ENCODE results near the gene TUBB2B. TPM values are rescaled to one million over a fixed set of nuclear protein-coding genes. Genes with fewer than 3 reads are reported as not detected.

Gene TUBB2B
- total RNA-seq, 6 donors from 2014 or later, result 0.67 to 4.1 (median 1.7) TPM; not detected in 1

DNA sequence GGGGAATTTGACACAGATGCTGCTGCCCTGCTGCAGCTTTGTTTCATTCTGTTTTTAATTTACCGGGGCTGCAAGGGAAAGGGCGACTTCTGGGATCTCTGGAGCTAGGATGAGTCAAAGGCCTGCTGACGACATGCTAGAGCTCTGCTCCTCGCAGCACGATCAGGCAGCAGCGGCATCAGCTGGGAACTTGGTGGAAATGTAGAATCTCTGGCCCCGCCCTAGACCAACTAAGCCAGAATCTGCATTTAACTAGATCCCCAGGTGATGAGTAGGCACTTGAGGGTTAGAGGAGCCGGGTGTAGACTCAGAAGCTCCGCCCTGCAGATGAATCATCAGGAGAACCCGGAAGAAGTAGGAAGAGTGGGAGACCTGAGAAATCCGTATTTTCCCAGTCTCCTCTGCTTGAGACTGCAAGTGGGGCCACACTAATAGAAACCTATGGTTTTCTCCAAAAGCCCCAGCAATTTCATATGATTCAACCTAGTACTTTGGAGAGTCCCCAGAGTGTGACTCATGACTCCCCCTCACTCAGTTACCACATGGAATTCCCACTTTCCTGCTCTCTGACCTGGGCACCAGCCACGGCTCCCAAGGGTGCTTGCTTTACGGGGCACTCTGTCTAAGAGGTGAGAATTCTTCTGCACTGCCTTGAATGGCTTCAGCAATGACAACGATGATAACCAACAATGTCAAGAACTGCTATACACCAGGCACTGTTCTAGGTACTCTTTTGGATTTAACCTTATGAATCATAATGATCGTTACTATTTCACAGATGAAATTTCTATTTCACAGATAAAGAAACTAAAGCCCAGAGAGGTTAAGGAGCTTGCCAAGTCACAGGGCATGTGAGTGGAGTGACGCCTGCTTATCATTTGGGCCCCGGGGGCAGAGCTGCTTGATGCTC is 18.1 kb downstream of the TUBB2B start:
- TF ChIP-seq, protein P1, sequence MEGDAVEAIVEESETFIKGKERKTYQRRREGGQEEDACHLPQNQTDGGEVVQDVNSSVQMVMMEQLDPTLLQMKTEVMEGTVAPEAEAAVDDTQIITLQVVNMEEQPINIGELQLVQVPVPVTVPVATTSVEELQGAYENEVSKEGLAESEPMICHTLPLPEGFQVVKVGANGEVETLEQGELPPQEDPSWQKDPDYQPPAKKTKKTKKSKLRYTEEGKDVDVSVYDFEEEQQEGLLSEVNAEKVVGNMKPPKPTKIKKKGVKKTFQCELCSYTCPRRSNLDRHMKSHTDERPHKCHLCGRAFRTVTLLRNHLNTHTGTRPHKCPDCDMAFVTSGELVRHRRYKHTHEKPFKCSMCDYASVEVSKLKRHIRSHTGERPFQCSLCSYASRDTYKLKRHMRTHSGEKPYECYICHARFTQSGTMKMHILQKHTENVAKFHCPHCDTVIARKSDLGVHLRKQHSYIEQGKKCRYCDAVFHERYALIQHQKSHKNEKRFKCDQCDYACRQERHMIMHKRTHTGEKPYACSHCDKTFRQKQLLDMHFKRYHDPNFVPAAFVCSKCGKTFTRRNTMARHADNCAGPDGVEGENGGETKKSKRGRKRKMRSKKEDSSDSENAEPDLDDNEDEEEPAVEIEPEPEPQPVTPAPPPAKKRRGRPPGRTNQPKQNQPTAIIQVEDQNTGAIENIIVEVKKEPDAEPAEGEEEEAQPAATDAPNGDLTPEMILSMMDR (IDR thresholded peaks at IDR 0.05), result no peak
- TF ChIP-seq POLR2A (IDR thresholded peaks at IDR 0.05) (no peak), EP300 (IDR thresholded peaks at IDR 0.05) (no peak), POLR2AphosphoS5 (IDR thresholded peaks at IDR 0.05) (no peak)
- Histone ChIP-seq H3K36me3 (no peaks in the 10 kb centered on the region), H3K4me1 (peaks cover 0 to 3% (median 0%) of the 10 kb centered on the region in 4 donors), H3K9me3 (no peaks in the 10 kb centered on the region), H3K27me3 (no peaks in the 10 kb centered on the region), H3K27ac (no peak overlapping the region), H3K4me3 (no peak overlapping the region)
- DNase-seq, result peak in 1 of 2 donors; percentile 58
- peak; percentile 79 to 93 for ATAC-seq (ENCODE audit: low FRiP score in 2 of 2)
- WGBS, 2 donors, result 53 to 63% methylated on average over 17 of the region's 17 CpGs

DNA sequence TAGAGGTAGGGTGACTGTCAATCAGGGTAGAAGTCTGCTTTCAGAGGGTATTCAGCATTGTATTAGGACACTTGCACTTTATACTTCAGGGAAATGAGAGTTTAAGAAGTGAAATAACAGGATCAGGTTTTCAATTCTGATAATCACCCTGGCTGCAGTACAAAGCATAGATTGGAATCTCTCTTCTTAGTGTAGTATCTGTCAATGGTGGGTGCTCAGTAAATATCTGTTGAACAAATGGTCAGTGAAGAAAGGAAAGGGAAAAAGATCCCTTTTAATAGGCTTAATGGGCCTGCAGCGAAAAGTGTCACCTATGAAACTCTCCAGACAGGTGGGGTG is 18.7 kb downstream of the TUBB2B start:
- no peak overlapping the region for H3K27ac ChIP-seq
- H3K9me3 ChIP-seq, result no peaks in the 10 kb centered on the region
- TF ChIP-seq POLR2A (IDR thresholded peaks at IDR 0.05), result no peak
- TF ChIP-seq EP300 (IDR thresholded peaks at IDR 0.05), result no peak
- no peak for TF ChIP-seq POLR2AphosphoS5 (IDR thresholded peaks at IDR 0.05)
- TF ChIP-seq, protein P1 (IDR thresholded peaks at IDR 0.05), result no peak
- DNase-seq (no peak), ATAC-seq (ENCODE audit: low FRiP score in 2 of 2) (no peak)
- peaks cover 0 to 3% (median 0%) of the 10 kb centered on the region in 4 donors for H3K4me1 ChIP-seq
- no peak overlapping the region for H3K4me3 ChIP-seq
- 91 to 96% methylated on average over 1 of the region's 1 CpG for WGBS, 2 donors
- H3K36me3 ChIP-seq, result no peaks in the 10 kb centered on the region
- H3K27me3 ChIP-seq, result no peaks in the 10 kb centered on the region

DNA sequence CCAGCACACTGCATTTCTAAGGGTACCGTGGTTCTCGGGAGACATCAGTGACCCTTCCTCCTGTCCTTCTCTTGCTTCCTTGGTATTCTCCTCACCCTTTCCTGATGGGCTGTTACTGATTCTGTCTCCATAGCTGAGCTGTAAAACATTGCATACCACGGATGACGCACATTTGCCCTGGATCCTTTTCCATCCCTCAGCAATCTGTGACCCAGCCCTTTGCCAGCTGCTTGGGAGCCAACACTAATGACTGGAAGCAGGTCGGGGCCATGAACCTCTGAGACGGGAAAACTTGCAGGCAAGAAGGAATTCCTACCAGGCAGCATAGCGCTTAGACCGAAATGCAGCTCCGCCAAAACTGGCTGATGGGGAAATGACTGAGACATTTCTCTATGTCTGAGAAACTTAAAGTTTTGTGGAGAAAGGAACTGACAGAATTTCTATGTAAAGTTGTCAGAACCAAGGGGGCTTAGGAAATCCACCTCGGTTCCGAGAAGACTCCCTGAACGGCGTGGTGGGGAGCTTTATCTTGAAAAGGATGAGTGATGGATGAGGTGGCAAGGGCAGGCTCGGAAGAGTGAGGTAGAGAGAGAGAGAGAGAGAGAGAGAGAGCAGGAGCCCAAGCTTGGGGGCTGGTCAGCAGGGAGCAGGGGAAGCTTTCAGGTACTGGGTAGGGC is 19.2 kb downstream of the TUBB2B start:
- WGBS, 2 donors, result 53 to 71% methylated on average over 14 of the region's 14 CpGs
- H3K4me3 ChIP-seq, result no peak overlapping the region
- peaks cover 0 to 3% (median 0%) of the 10 kb centered on the region in 4 donors for H3K4me1 ChIP-seq
- H3K9me3 ChIP-seq, result no peaks in the 10 kb centered on the region
- DNase-seq (no peak), ATAC-seq (ENCODE audit: low FRiP score in 2 of 2) (peak in 1 of 2 donors; percentile 81)
- H3K27me3 ChIP-seq, result no peaks in the 10 kb centered on the region
- H3K27ac ChIP-seq, result no peak overlapping the region
- peak in 1 of 2 donors; percentile 39 for TF ChIP-seq POLR2AphosphoS5 (IDR thresholded peaks at IDR 0.05)
- no peak for TF ChIP-seq POLR2A (IDR thresholded peaks at IDR 0.05)
- no peaks in the 10 kb centered on the region for H3K36me3 ChIP-seq

DNA sequence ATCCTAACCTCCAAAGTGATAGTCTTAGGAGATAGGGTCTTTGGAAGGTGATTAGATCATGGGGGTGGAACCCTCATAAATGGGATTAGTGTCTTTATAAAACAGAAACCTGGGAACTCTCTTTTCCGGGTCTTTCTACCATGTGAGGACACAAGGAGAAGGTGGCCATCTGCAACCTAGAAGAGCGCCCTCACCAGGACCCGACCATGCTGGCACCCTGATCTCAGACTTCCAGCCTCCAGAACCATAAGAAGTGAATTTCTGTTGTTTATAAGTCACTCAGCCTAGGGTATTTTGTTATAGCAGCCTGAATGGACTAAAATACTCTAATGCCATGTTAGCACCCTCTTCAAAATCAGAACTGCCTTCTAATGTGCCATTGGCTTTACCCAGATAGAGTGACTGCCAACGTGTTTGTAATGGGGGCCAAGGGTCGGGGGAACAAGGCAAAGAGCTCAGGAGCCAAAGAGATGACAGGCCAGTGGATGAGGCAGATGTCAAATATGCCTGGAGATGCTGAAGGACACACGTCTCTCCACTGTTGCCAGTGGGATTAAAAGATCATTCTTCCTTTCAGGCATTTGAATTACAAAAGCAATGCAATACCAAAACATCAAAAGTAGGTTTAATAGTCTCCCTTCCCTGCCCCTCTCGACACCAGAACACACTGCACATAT is 21.0 kb downstream of the TUBB2B start:
- 92 to 94% methylated on average over 7 of the region's 7 CpGs for WGBS, 2 donors
- Histone ChIP-seq H3K27ac (no peak overlapping the region), H3K36me3 (no peaks in the 10 kb centered on the region), H3K27me3 (no peaks in the 10 kb centered on the region), H3K4me3 (no peak overlapping the region), H3K4me1 (peaks cover 0 to 3% (median 0%) of the 10 kb centered on the region in 4 donors), H3K9me3 (no peaks in the 10 kb centered on the region)
- DNase-seq (no peak), ATAC-seq (ENCODE audit: low FRiP score in 2 of 2) (no peak)
- TF ChIP-seq, protein P1 (IDR thresholded peaks at IDR 0.05), result no peak
- TF ChIP-seq POLR2AphosphoS5 (IDR thresholded peaks at IDR 0.05) (no peak), EP300 (IDR thresholded peaks at IDR 0.05) (no peak), POLR2A (IDR thresholded peaks at IDR 0.05) (no peak)

DNA sequence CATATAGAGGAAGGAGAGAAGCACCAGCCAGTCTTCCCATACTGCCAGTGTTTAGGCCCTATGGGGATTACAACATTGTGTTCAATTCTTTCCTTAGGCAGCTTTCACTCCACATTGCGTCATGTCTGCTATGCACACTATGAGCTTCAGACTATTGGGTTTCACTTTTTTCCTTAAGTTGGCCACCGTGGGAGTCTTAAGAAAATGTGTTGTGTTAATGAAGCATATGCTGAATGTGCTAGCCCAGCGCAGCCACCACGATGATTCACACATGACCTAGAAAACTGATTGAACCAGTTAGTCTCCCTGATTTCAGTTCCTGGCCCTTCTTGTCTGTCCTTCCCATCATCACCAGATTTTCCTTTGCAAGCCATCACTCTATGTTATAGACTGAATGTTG is 21.5 kb downstream of the TUBB2B start:
- H3K27ac ChIP-seq, result no peak overlapping the region
- no peaks in the 10 kb centered on the region for H3K27me3 ChIP-seq
- DNase-seq (no peak), ATAC-seq (ENCODE audit: low FRiP score in 2 of 2) (peak in 1 of 2 donors; percentile 55)
- no peaks in the 10 kb centered on the region for H3K36me3 ChIP-seq
- 88 to 94% methylated on average over 4 of the region's 4 CpGs for WGBS, 2 donors
- TF ChIP-seq EP300 (IDR thresholded peaks at IDR 0.05), result no peak
- no peak for TF ChIP-seq POLR2A (IDR thresholded peaks at IDR 0.05)
- no peak overlapping the region for H3K4me3 ChIP-seq
- H3K4me1 ChIP-seq, result peaks cover 0 to 3% (median 0%) of the 10 kb centered on the region in 4 donors
- H3K9me3 ChIP-seq, result no peaks in the 10 kb centered on the region

Data from upper lobe of left lung (tissue), 6 donors.